Rectal smooth muscle tissue (tissue), 1 donor: Measurements from ENCODE around the gene RELL2.

Experiments used
- H3K27ac ChIP-seq: one replicate; pipeline ENCODE4 v1.7.0; 2013; ENCODE audit warnings: low read depth, low read length, inconsistent platforms
- H3K27me3 ChIP-seq: one replicate; pipeline ENCODE4 v1.7.0; 2013; ENCODE audit warnings: low read length; ENCODE audit not compliant: control insufficient read depth, insufficient read depth
- H3K36me3 ChIP-seq: one replicate; pipeline ENCODE4 v1.7.0; 2013; ENCODE audit warnings: low read length; ENCODE audit not compliant: control insufficient read depth, insufficient read depth
- H3K4me1 ChIP-seq: one replicate; pipeline ENCODE4 v1.7.0; 2013; ENCODE audit warnings: low read length; ENCODE audit not compliant: control insufficient read depth, insufficient read depth
- H3K4me3 ChIP-seq: one replicate; pipeline ENCODE4 v1.7.0; 2013; ENCODE audit warnings: low read length
- H3K9ac ChIP-seq: one replicate; pipeline ENCODE4 v1.7.0; 2013; ENCODE audit warnings: low read length

The RELL2 gene

GRCh38 chr5:141677415-141677814 lies 40.6 kb downstream of the RELL2 start:
- H3K27ac ChIP-seq: no peak overlapping the region
- H3K4me1 ChIP-seq: peaks cover 3% of the 10 kb centered on the region
- H3K36me3 ChIP-seq: no peaks in the 10 kb centered on the region
- H3K9ac ChIP-seq: no peak overlapping the region
- no peaks in the 10 kb centered on the region for H3K27me3 ChIP-seq
- H3K4me3 ChIP-seq: no peak overlapping the region

- Histone ChIP-seq H3K36me3 (no peaks in the 10 kb centered on the region), H3K27ac (no peak overlapping the region), H3K9ac (no peak overlapping the region)
Measured at GRCh38 chr5:141680178-141680577, 43.4 kb downstream of the RELL2 start.

GRCh38 chr5:141680751-141681201 lies 44.0 kb downstream of the RELL2 start:
- no peaks in the 10 kb centered on the region for H3K27me3 ChIP-seq
- H3K36me3 ChIP-seq: no peaks in the 10 kb centered on the region
- H3K4me3 ChIP-seq: peak overlapping the region; percentile 53
- H3K27ac ChIP-seq: no peak overlapping the region
- H3K9ac ChIP-seq: no peak overlapping the region
- peaks cover 3% of the 10 kb centered on the region for H3K4me1 ChIP-seq

More at GRCh38 chr5:141680178-141680577, 43.4 kb downstream of the RELL2 start:
- Histone ChIP-seq H3K4me3 (no peak overlapping the region), H3K4me1 (peaks cover 3% of the 10 kb centered on the region), H3K27me3 (no peaks in the 10 kb centered on the region)

GRCh38 chr5:141681295-141681694 lies 44.5 kb downstream of the RELL2 start:
- Histone ChIP-seq H3K27me3 (no peaks in the 10 kb centered on the region), H3K4me3 (peak overlapping the region; percentile 53), H3K27ac (peak overlapping the region; percentile 53), H3K4me1 (peaks cover 3% of the 10 kb centered on the region), H3K36me3 (no peaks in the 10 kb centered on the region), H3K9ac (peak overlapping the region; percentile 17)

- peaks cover 3% of the 10 kb centered on the region for H3K4me1 ChIP-seq
- no peaks in the 10 kb centered on the region for H3K36me3 ChIP-seq
- H3K9ac ChIP-seq: peak within 1 kb of the TSS; percentile 17
- peak within 1 kb of the TSS; percentile 58 for H3K4me3 ChIP-seq
- H3K27ac ChIP-seq: peak within 1 kb of the TSS; percentile 53
- H3K27me3 ChIP-seq: no peaks in the 10 kb centered on the region
Measured at GRCh38 chr5:141681695-141682641, 45.2 kb downstream of the RELL2 start, which contains the start of gene ARAP3. Gene ARAP3, minus strand, starts transcription at chr5:141682230. Its CDS starts 1,744 bp downstream, at chr5:141680486.

GRCh38 chr5:141683596-141684141 lies 46.9 kb downstream of the RELL2 start:
- Histone ChIP-seq H3K36me3 (no peaks in the 10 kb centered on the region), H3K4me1 (peaks cover 3% of the 10 kb centered on the region), H3K27me3 (no peaks in the 10 kb centered on the region), H3K27ac (no peak overlapping the region), H3K9ac (no peak overlapping the region), H3K4me3 (no peak overlapping the region)

- H3K4me3 ChIP-seq: no peak overlapping the region
- no peaks in the 10 kb centered on the region for H3K27me3 ChIP-seq
- no peak overlapping the region for H3K9ac ChIP-seq
- H3K36me3 ChIP-seq: no peaks in the 10 kb centered on the region
- peaks cover 3% of the 10 kb centered on the region for H3K4me1 ChIP-seq
- H3K27ac ChIP-seq: no peak overlapping the region
Measured at GRCh38 chr5:141685591-141685990, 48.8 kb downstream of the RELL2 start.

- Histone ChIP-seq H3K36me3 (no peaks in the 10 kb centered on the region), H3K9ac (no peak overlapping the region), H3K27ac (no peak overlapping the region), H3K4me1 (no peaks in the 10 kb centered on the region), H3K27me3 (peaks cover 2% of the 10 kb centered on the region), H3K4me3 (no peak overlapping the region)
Measured at GRCh38 chr5:141686648-141687416, 50.0 kb downstream of the RELL2 start.
